WTC11 (cell line): Measurements from ENCODE around the gene SEPTIN3. TPM values are rescaled to one million over a fixed set of nuclear protein-coding genes. Genes with fewer than 3 reads are reported as not detected.

ENCODE experiments used
- ATAC-seq: fragments of 200-7000 bp; cut with Tn5 transposase; 2 replicates; pipeline ENCODE4 v1.10.0; 2021; ENCODE audit warnings: mild to moderate bottlenecking, moderate library complexity
- CTCF ChIA-PET: fragments of 300-600 bp; sonication (Branson Sonifier 250); formaldehyde crosslinking; loops from one replicate; lab custom pipeline; 2021; ENCODE audit warnings: antibody characterized with exemption; lab: Charles Lee
- POLR2A ChIA-PET: fragments of 350-600 bp; sonication (Branson Sonifier 250); formaldehyde crosslinking; loops from one replicate; lab custom pipeline; 2021; ENCODE audit warnings: antibody characterized with exemption; lab: Charles Lee
- DNase-seq: peaks from one replicate; pipeline ENCODE4 v3.0.0; 2021; ENCODE audit warnings: low spot score
- H3K27ac Mint-ChIP-seq: 2 replicates; pipeline ENCODE4 v1.8.0; 2021; ENCODE audit warnings: mixed read lengths
- H3K27me3 Mint-ChIP-seq: 2 replicates; pipeline ENCODE4 v1.8.0; 2021; ENCODE audit warnings: low read depth, mild to moderate bottlenecking, moderate library complexity, mixed read lengths
- H3K36me3 Mint-ChIP-seq: 2 replicates; pipeline ENCODE4 v1.8.0; 2021; ENCODE audit warnings: mixed read lengths
- H3K4me1 Mint-ChIP-seq: 2 replicates; pipeline ENCODE4 v1.8.0; 2022; ENCODE audit warnings: mixed read lengths
- H3K4me3 Mint-ChIP-seq: 2 replicates; pipeline ENCODE4 v1.8.0; 2021; ENCODE audit warnings: mild to moderate bottlenecking, moderate library complexity, mixed read lengths
- H3K9me3 Mint-ChIP-seq: 2 replicates; pipeline ENCODE4 v1.8.0; 2021; ENCODE audit warnings: mixed read lengths
- ATF3 ChIP-seq: sonication (generic); formaldehyde crosslinking; conservative IDR thresholded peaks from 2 replicates; pipeline ENCODE4 v1.8.1; 2022; ENCODE audit warnings: mild to moderate bottlenecking, missing genetic modification reagents
- ETV6 ChIP-seq: sonication (generic); formaldehyde crosslinking; IDR thresholded peaks from 2 replicates; pipeline ENCODE4 v1.8.1; 2022; ENCODE audit warnings: mild to moderate bottlenecking, missing genetic modification reagents
- GTF2I ChIP-seq: fragments of 250-450 bp; sonication (Bioruptor Pico); conservative IDR thresholded peaks from 2 replicates; pipeline ENCODE4 v1.4.0; 2021; ENCODE audit warnings: mild to moderate bottlenecking
- MXD4 ChIP-seq: fragments of 250-450 bp; sonication (Bioruptor Pico); IDR thresholded peaks from 2 replicates; pipeline ENCODE4 v1.8.0; 2021; ENCODE audit warnings: mild to moderate bottlenecking, moderate library complexity, borderline replicate concordance
- MYBL2 ChIP-seq: sonication (generic); formaldehyde crosslinking; IDR thresholded peaks from 2 replicates; pipeline ENCODE4 v1.8.1; 2023; ENCODE audit warnings: mild to moderate bottlenecking, moderate library complexity, missing genetic modification reagents
- NFE2L1 ChIP-seq: sonication (generic); formaldehyde crosslinking; IDR thresholded peaks from 2 replicates; pipeline ENCODE4 v1.8.1; 2023; ENCODE audit warnings: missing genetic modification reagents
- NR3C1 ChIP-seq: sonication (generic); formaldehyde crosslinking; conservative IDR thresholded peaks from 2 replicates; pipeline ENCODE4 v1.8.1; 2023; ENCODE audit warnings: low read depth, mild to moderate bottlenecking, missing genetic modification reagents
- SOX15 ChIP-seq: fragments of 250-450 bp; sonication (Bioruptor Pico); IDR thresholded peaks from 2 replicates; pipeline ENCODE4 v1.9.0; 2021; ENCODE audit warnings: mild to moderate bottlenecking
- TCF7 ChIP-seq: sonication (generic); formaldehyde crosslinking; IDR thresholded peaks from 2 replicates; pipeline ENCODE4 v1.8.0; 2022; ENCODE audit warnings: mild to moderate bottlenecking, low read depth, missing genetic modification reagents, moderate library complexity
- TP53 ChIP-seq: sonication (generic); formaldehyde crosslinking; IDR thresholded peaks from 2 replicates; pipeline ENCODE4 v1.8.1; 2023; ENCODE audit warnings: mild to moderate bottlenecking, missing genetic modification reagents
- ZNF121 ChIP-seq: sonication (generic); formaldehyde crosslinking; IDR thresholded peaks from 2 replicates; pipeline ENCODE4 v1.8.0; 2023; ENCODE audit warnings: missing genetic modification reagents
- ZNF138 ChIP-seq: sonication (generic); formaldehyde crosslinking; conservative IDR thresholded peaks from 2 replicates; pipeline ENCODE4 v1.8.1; 2022; ENCODE audit warnings: mild to moderate bottlenecking, moderate library complexity, missing genetic modification reagents
- ZNF396 ChIP-seq: fragments of 250-450 bp; sonication (Bioruptor Pico); IDR thresholded peaks from 2 replicates; pipeline ENCODE4 v1.8.0; 2021; ENCODE audit warnings: mild to moderate bottlenecking, moderate library complexity, borderline replicate concordance
- total RNA-seq: library from RNA; stranded (reverse); gene quantifications from 3 replicates; pipeline ENCODE4 v1.2.3, GENCODE V29; 2021
- TF ChIP-seq, protein P1 (sequence below): sonication (generic); formaldehyde crosslinking; IDR thresholded peaks from 2 replicates; pipeline ENCODE4 v1.8.1; 2022; ENCODE audit warnings: mild to moderate bottlenecking, moderate library complexity, missing genetic modification reagents
- TF ChIP-seq, protein P2 (sequence below): fragments of 200-600 bp; IDR thresholded peaks from 2 replicates; pipeline ENCODE4 v1.8.0; 2022; ENCODE audit warnings: antibody characterized with exemption
- TF ChIP-seq, protein P3 (sequence below): sonication (generic); formaldehyde crosslinking; IDR thresholded peaks from 2 replicates; pipeline ENCODE4 v1.8.0; 2023; ENCODE audit warnings: missing genetic modification reagents
- TF ChIP-seq, protein P4 (sequence below): sonication (generic); formaldehyde crosslinking; IDR thresholded peaks from 2 replicates; pipeline ENCODE4 v1.8.0; 2022; ENCODE audit warnings: mild to moderate bottlenecking, missing genetic modification reagents
- TF ChIP-seq, protein P5 (sequence below): sonication (generic); formaldehyde crosslinking; IDR thresholded peaks from 2 replicates; pipeline ENCODE4 v1.8.1; 2022; ENCODE audit warnings: missing genetic modification reagents, borderline replicate concordance
- TF ChIP-seq, protein P6 (sequence below): sonication (generic); formaldehyde crosslinking; IDR thresholded peaks from 2 replicates; pipeline ENCODE4 v1.8.1; 2023; ENCODE audit warnings: mild to moderate bottlenecking, missing genetic modification reagents, moderate library complexity
- TF ChIP-seq, protein P7 (sequence below): sonication (generic); formaldehyde crosslinking; conservative IDR thresholded peaks from 2 replicates; pipeline ENCODE4 v1.8.1; 2023; ENCODE audit warnings: mild to moderate bottlenecking, low read depth, missing genetic modification reagents, moderate library complexity

The SEPTIN3 gene
- total RNA-seq, 1 experiment from 2014 or later, result 19.5 TPM

DNA sequence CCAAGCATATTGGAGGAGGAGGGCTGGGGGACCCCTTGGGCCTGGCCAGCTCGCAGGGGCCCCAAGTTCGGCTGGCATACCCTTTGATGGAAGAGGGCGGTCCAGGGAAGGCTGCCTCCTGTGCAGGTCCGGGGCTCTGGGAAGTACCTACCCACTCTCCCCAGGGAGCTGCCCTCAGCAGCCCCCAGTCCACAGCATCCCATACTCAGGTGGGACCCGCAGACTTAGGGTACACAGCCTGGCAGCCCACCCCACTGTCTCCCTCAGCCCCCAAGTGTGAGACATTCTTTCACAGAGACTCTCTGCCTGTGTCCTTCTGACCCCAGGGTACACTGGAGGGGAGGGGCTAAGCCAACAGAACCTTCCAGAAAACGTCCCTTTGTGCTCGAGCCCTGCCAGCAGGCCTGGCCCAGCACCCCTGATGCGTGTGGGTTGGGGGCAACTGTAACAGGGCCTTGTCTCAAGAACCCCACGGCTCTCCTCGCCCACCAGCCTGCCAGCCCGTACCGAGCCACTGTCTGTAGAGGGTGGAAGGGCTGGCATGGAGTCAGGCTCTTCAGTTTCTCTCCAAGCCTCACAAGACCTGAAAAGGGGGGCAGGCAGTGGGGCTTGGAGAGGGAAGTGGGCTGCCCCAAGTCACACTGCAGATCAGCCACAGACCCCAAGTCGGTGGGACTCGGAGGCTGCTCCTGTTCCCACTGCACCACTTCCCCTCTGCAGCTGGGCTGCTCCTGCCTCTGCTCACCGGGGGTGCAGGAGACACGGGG, 35.6 kb upstream of the SEPTIN3 start:
- TF ChIP-seq ATF3 (CRISPR knock-in tag) (no peak), TCF7 (CRISPR knock-in tag) (no peak), TP53 (CRISPR knock-in tag) (no peak), ETV6 (CRISPR knock-in tag) (no peak), MYBL2 (no peak)
- TF ChIP-seq, protein P1, sequence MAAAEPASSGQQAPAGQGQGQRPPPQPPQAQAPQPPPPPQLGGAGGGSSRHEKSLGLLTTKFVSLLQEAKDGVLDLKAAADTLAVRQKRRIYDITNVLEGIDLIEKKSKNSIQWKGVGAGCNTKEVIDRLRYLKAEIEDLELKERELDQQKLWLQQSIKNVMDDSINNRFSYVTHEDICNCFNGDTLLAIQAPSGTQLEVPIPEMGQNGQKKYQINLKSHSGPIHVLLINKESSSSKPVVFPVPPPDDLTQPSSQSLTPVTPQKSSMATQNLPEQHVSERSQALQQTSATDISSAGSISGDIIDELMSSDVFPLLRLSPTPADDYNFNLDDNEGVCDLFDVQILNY (CRISPR knock-in tag), result no peak
- TF ChIP-seq, protein P2, sequence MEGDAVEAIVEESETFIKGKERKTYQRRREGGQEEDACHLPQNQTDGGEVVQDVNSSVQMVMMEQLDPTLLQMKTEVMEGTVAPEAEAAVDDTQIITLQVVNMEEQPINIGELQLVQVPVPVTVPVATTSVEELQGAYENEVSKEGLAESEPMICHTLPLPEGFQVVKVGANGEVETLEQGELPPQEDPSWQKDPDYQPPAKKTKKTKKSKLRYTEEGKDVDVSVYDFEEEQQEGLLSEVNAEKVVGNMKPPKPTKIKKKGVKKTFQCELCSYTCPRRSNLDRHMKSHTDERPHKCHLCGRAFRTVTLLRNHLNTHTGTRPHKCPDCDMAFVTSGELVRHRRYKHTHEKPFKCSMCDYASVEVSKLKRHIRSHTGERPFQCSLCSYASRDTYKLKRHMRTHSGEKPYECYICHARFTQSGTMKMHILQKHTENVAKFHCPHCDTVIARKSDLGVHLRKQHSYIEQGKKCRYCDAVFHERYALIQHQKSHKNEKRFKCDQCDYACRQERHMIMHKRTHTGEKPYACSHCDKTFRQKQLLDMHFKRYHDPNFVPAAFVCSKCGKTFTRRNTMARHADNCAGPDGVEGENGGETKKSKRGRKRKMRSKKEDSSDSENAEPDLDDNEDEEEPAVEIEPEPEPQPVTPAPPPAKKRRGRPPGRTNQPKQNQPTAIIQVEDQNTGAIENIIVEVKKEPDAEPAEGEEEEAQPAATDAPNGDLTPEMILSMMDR, result no peak
- TF ChIP-seq, protein P3, sequence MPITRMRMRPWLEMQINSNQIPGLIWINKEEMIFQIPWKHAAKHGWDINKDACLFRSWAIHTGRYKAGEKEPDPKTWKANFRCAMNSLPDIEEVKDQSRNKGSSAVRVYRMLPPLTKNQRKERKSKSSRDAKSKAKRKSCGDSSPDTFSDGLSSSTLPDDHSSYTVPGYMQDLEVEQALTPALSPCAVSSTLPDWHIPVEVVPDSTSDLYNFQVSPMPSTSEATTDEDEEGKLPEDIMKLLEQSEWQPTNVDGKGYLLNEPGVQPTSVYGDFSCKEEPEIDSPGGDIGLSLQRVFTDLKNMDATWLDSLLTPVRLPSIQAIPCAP (CRISPR knock-in tag), result no peak
- TF ChIP-seq, protein P4, sequence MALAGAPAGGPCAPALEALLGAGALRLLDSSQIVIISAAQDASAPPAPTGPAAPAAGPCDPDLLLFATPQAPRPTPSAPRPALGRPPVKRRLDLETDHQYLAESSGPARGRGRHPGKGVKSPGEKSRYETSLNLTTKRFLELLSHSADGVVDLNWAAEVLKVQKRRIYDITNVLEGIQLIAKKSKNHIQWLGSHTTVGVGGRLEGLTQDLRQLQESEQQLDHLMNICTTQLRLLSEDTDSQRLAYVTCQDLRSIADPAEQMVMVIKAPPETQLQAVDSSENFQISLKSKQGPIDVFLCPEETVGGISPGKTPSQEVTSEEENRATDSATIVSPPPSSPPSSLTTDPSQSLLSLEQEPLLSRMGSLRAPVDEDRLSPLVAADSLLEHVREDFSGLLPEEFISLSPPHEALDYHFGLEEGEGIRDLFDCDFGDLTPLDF (CRISPR knock-in tag), result no peak
- TF ChIP-seq, protein P5, sequence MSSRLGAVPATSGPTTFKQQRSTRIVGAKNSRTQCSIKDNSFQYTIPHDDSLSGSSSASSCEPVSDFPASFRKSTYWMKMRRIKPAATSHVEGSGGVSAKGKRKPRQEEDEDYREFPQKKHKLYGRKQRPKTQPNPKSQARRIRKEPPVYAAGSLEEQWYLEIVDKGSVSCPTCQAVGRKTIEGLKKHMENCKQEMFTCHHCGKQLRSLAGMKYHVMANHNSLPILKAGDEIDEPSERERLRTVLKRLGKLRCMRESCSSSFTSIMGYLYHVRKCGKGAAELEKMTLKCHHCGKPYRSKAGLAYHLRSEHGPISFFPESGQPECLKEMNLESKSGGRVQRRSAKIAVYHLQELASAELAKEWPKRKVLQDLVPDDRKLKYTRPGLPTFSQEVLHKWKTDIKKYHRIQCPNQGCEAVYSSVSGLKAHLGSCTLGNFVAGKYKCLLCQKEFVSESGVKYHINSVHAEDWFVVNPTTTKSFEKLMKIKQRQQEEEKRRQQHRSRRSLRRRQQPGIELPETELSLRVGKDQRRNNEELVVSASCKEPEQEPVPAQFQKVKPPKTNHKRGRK, result no peak
- no peaks in the 10 kb centered on the region for H3K4me1 Mint-ChIP-seq
- POLR2A ChIA-PET, result no interaction called here
- CTCF ChIA-PET, result interaction anchor here (1.9 to 3.0 kb wide), 3 partner anchors 8 to 236 kb away, joined by 4 to 10 read pairs (median 6); partner anchors contain the start of gene SMIM45
- peaks cover 12% of the 10 kb centered on the region for H3K36me3 Mint-ChIP-seq
- no peak for ATAC-seq
- H3K9me3 Mint-ChIP-seq, result no peaks in the 10 kb centered on the region
- H3K4me3 Mint-ChIP-seq, result no peak overlapping the region
- H3K27ac Mint-ChIP-seq, result no peak overlapping the region; the same call in 1 of the 2 replicates
- DNase-seq, result no peak
- H3K27me3 Mint-ChIP-seq, result peaks cover 23% of the 10 kb centered on the region

GRCh38 chr22:41934284-41935014, 34.8 kb upstream of the SEPTIN3 start:
- ChIA-PET POLR2A (no interaction called here), CTCF (interaction anchor here (1.9 to 3.0 kb wide), 3 partner anchors 9 to 237 kb away, joined by 4 to 10 read pairs (median 6); partner anchors contain the start of gene SMIM45)
- H3K27me3 Mint-ChIP-seq, result peaks cover 14% of the 10 kb centered on the region
- H3K9me3 Mint-ChIP-seq, result no peaks in the 10 kb centered on the region
- H3K36me3 Mint-ChIP-seq, result peaks cover 19% of the 10 kb centered on the region
- TF ChIP-seq ZNF121 (CRISPR knock-in tag) (peak; percentile 68; the same call in 1 of the 2 replicates), ZNF396 (no peak)
- ATAC-seq, result no peak
- H3K4me3 Mint-ChIP-seq, result no peak overlapping the region
- H3K4me1 Mint-ChIP-seq, result no peaks in the 10 kb centered on the region
- no peak overlapping the region for H3K27ac Mint-ChIP-seq
- DNase-seq, result no peak

GRCh38 chr22:41935015-41935351, 34.3 kb upstream of the SEPTIN3 start:
- ATAC-seq (no peak), DNase-seq (no peak)
- peaks cover 11% of the 10 kb centered on the region for H3K27me3 Mint-ChIP-seq
- ChIA-PET CTCF (interaction anchor here (1.9 to 3.0 kb wide), 3 partner anchors 9 to 238 kb away, joined by 4 to 10 read pairs (median 6); partner anchors contain the start of gene SMIM45), POLR2A (no interaction called here)
- H3K9me3 Mint-ChIP-seq, result no peaks in the 10 kb centered on the region
- no peak overlapping the region for H3K27ac Mint-ChIP-seq
- peaks cover 2% of the 10 kb centered on the region; the same call in 1 of the 2 replicates for H3K4me1 Mint-ChIP-seq
- H3K36me3 Mint-ChIP-seq, result peaks cover 23% of the 10 kb centered on the region
- H3K4me3 Mint-ChIP-seq, result no peak overlapping the region
- TF ChIP-seq, protein P6, sequence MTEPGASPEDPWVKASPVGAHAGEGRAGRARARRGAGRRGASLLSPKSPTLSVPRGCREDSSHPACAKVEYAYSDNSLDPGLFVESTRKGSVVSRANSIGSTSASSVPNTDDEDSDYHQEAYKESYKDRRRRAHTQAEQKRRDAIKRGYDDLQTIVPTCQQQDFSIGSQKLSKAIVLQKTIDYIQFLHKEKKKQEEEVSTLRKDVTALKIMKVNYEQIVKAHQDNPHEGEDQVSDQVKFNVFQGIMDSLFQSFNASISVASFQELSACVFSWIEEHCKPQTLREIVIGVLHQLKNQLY (CRISPR knock-in tag), result no peak
- no peak for TF ChIP-seq ZNF138 (CRISPR knock-in tag)
- no peak for TF ChIP-seq MYBL2
- no peak for TF ChIP-seq NR3C1
- no peak for TF ChIP-seq MXD4 (CRISPR knock-in tag)
- no peak for TF ChIP-seq SOX15 (CRISPR knock-in tag)
- no peak for TF ChIP-seq NFE2L1 (CRISPR knock-in tag)
- no peak for TF ChIP-seq GTF2I
- TF ChIP-seq, protein P7, sequence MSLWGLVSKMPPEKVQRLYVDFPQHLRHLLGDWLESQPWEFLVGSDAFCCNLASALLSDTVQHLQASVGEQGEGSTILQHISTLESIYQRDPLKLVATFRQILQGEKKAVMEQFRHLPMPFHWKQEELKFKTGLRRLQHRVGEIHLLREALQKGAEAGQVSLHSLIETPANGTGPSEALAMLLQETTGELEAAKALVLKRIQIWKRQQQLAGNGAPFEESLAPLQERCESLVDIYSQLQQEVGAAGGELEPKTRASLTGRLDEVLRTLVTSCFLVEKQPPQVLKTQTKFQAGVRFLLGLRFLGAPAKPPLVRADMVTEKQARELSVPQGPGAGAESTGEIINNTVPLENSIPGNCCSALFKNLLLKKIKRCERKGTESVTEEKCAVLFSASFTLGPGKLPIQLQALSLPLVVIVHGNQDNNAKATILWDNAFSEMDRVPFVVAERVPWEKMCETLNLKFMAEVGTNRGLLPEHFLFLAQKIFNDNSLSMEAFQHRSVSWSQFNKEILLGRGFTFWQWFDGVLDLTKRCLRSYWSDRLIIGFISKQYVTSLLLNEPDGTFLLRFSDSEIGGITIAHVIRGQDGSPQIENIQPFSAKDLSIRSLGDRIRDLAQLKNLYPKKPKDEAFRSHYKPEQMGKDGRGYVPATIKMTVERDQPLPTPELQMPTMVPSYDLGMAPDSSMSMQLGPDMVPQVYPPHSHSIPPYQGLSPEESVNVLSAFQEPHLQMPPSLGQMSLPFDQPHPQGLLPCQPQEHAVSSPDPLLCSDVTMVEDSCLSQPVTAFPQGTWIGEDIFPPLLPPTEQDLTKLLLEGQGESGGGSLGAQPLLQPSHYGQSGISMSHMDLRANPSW, result no peak
